A673 (cell line): ENCODE measurements around the gene RIMS3. TPM values are rescaled to one million over a fixed set of nuclear protein-coding genes. Genes with fewer than 3 reads are reported as not detected.
A peak's percentile ranks its signal among the peaks of the same experiment; 100 is the strongest.

Source experiments
- BruUV-seq: library from RNA; stranded (reverse); fragments of 400-500 nt; replicated peaks from 2 replicates; lab custom pipeline; 2021; lab: Mats Ljungman, UMichigan
- CTCF ChIA-PET: fragments of 300-600 bp; sonication (Branson Sonifier 250); formaldehyde crosslinking; loops from one replicate; lab custom pipeline; 2022; ENCODE audit warnings: antibody characterized with exemption; lab: Charles Lee
- POLR2A ChIA-PET: fragments of 300-600 bp; sonication (Branson Sonifier 250); formaldehyde crosslinking; loops from one replicate; lab custom pipeline; 2022; ENCODE audit warnings: antibody characterized with exemption; ENCODE audit not compliant: low non-redundant PET; lab: Charles Lee
- DNase-seq: peaks from one replicate; pipeline ENCODE4 v3.0.0-alpha.2; 2015; ENCODE audit warnings: low spot score
- H3K27ac ChIP-seq: fragments of 200-600 bp; sonication (generic); 2 replicates; pipeline ENCODE4 v1.5.1; 2016; ENCODE audit warnings: mixed run types, low read depth, mild to moderate bottlenecking, mixed read lengths, antibody characterized with exemption, low read length; ENCODE audit not compliant: poor library complexity, severe bottlenecking
- H3K27me3 ChIP-seq: fragments of 200-600 bp; sonication (generic); replicated peaks from 2 replicates; pipeline ENCODE4 v1.6.1; 2017; ENCODE audit warnings: mixed run types, low read depth, mild to moderate bottlenecking, mixed read lengths, antibody characterized with exemption, low read length; ENCODE audit not compliant: insufficient read depth, poor library complexity
- H3K36me3 ChIP-seq: fragments of 200-600 bp; sonication (generic); 2 replicates; pipeline ENCODE4 v1.6.1; 2016; ENCODE audit warnings: mixed run types, mild to moderate bottlenecking, mixed read lengths, antibody characterized with exemption, low read length; ENCODE audit not compliant: insufficient read depth, poor library complexity, severe bottlenecking
- H3K4me1 ChIP-seq: fragments of 200-600 bp; sonication (generic); 2 replicates; pipeline ENCODE4 v1.6.1; 2017; ENCODE audit warnings: mixed run types, mild to moderate bottlenecking, mixed read lengths, antibody characterized with exemption, low read length; ENCODE audit not compliant: insufficient read depth, poor library complexity, severe bottlenecking
- H3K4me3 ChIP-seq: fragments of 200-600 bp; sonication (generic); 2 replicates; pipeline ENCODE4 v1.5.1; 2016; ENCODE audit warnings: low read depth, mixed run types, mild to moderate bottlenecking, mixed read lengths, low read length; ENCODE audit not compliant: poor library complexity, severe bottlenecking
- H3K9me3 ChIP-seq: fragments of 200-600 bp; sonication (generic); 2 replicates; pipeline ENCODE4 v1.6.1; 2016; ENCODE audit warnings: mixed run types, low read depth, mild to moderate bottlenecking, mixed read lengths, antibody characterized with exemption, low read length; ENCODE audit not compliant: poor library complexity, severe bottlenecking
- EZH2 ChIP-seq: fragments of 200-600 bp; sonication (generic); IDR thresholded peaks from 2 replicates; pipeline ENCODE4 v1.6.1; 2017; ENCODE audit warnings: borderline replicate concordance, low read depth, mild to moderate bottlenecking, mixed read lengths, antibody characterized with exemption, low read length; ENCODE audit not compliant: poor library complexity, severe bottlenecking
- intact Hi-C: fragments of 100-400 bp; cut with micrococcal nuclease; formaldehyde crosslinking; loops from one replicate; pipeline ENCODE4 v1.10.0; 2022; ENCODE audit not compliant: unreplicated experiment
- total RNA-seq: library from RNA; stranded (reverse); gene quantifications from 2 replicates; pipeline ENCODE4 v1.2.3, GENCODE V29; 2021
- TF ChIP-seq, protein P1 (sequence below): fragments of 300-800, 200-600 bp; sonication (generic); conservative IDR thresholded peaks from 2 replicates; pipeline ENCODE4 v1.5.1; 2017; ENCODE audit warnings: low read depth, mild to moderate bottlenecking, antibody characterized with exemption, low read length, moderate library complexity, mixed read lengths

The RIMS3 gene
- total RNA-seq, 1 experiment from 2014 or later: 9.9 TPM

DNA sequence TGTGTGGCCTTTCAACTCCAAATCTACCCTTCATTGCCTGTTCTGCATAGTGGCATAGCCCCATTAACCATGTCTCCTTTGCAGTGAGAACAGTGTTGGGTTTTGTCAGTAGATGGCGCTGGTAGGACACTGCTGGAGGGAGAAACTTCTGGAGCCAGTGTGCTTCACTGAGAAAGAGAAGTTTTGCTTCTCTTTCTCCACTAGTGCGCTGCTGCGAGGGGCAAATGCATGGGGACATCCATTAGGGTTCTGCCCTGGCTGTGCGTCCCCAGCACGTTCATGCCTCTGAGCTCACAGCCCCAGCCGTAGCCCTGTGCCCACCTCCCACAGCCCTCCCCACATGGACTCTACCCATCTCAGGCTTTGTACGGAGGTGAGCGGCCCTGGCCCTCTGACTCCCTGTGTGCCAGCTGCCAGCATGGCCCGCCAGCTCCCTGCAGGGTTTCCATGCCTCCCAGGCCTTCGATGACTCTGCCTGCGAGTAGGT lies 53.1 kb downstream of the RIMS3 start:
- no peaks in the 10 kb centered on the region for H3K27me3 ChIP-seq
- H3K27ac ChIP-seq: no peak overlapping the region
- H3K4me3 ChIP-seq: no peak overlapping the region
- BruUV-seq: no TSS peak
- intact Hi-C loops: loop anchor here (1.0 to 5.0 kb wide), 3 partner anchors 56 to 340 kb away; no protein-coding TSS in a partner anchor
- DNase-seq: peak; percentile 83
- CTCF ChIA-PET: interaction anchor here (0.6 to 0.7 kb wide), 2 partner anchors 59 to 250 kb away, joined by 3 to 4 read pairs; partner anchors contain the start of gene CITED4
- POLR2A ChIA-PET: no interaction called here
- no peaks in the 10 kb centered on the region for H3K4me1 ChIP-seq
- no peak for TF ChIP-seq EZH2
- TF ChIP-seq, protein P1, sequence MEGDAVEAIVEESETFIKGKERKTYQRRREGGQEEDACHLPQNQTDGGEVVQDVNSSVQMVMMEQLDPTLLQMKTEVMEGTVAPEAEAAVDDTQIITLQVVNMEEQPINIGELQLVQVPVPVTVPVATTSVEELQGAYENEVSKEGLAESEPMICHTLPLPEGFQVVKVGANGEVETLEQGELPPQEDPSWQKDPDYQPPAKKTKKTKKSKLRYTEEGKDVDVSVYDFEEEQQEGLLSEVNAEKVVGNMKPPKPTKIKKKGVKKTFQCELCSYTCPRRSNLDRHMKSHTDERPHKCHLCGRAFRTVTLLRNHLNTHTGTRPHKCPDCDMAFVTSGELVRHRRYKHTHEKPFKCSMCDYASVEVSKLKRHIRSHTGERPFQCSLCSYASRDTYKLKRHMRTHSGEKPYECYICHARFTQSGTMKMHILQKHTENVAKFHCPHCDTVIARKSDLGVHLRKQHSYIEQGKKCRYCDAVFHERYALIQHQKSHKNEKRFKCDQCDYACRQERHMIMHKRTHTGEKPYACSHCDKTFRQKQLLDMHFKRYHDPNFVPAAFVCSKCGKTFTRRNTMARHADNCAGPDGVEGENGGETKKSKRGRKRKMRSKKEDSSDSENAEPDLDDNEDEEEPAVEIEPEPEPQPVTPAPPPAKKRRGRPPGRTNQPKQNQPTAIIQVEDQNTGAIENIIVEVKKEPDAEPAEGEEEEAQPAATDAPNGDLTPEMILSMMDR: peak; percentile 92
- H3K36me3 ChIP-seq: no peaks in the 10 kb centered on the region
- no peaks in the 10 kb centered on the region for H3K9me3 ChIP-seq

DNA sequence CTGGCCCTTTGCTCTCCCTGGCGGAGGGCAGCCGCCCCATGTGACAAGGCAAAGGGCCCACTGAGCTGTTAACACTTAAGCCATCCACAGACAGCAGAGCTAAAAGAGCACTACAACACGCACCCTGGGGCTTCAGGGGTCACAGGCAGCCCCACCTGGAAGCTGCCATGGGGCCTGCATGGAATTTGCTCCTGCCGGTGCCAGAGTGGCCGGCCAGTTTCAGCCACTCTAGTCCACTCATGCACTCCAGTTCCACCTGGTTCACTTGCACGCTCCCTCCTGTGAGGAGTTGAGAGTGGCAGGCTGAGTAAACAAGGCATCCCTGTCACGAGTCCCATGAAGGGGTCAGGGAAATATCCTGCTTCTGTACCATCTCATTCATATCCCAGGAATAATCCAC lies 55.3 kb downstream of the RIMS3 start:
- intact Hi-C loops: loop anchor here (5.0 kb wide), 1 partner anchor 342 kb away; no protein-coding TSS in a partner anchor
- ChIA-PET CTCF (no interaction called here), POLR2A (no interaction called here)
- no peaks in the 10 kb centered on the region for H3K36me3 ChIP-seq
- no peaks in the 10 kb centered on the region for H3K27me3 ChIP-seq
- no TSS peak for BruUV-seq
- no peak for DNase-seq
- no peaks in the 10 kb centered on the region for H3K4me1 ChIP-seq
- H3K4me3 ChIP-seq: no peak overlapping the region
- TF ChIP-seq, protein P1: no peak
- TF ChIP-seq EZH2: no peak
- no peaks in the 10 kb centered on the region for H3K9me3 ChIP-seq
- no peak overlapping the region for H3K27ac ChIP-seq

DNA sequence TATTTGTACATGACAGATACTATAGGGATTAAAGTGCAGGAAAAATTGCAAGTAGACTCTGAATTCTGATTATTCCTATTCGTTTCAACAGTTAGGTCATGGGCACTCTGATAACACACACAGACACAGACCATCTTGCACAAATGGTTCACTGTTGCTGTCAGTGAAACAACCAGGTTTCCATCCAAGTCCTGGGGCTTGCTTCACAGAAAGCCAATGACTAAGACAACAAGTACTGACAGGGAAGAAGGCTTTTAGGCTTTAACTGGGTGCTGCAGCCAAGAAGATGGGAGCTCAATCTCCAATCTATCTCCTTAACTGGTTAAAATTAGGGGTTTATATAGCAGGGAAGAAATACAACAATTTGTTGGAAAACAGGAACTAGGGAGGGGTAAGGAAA lies 57.6 kb downstream of the RIMS3 start:
- no peak overlapping the region for H3K4me3 ChIP-seq
- intact Hi-C loops: no loop called here
- CTCF ChIA-PET: no interaction called here
- DNase-seq: no peak
- POLR2A ChIA-PET: no interaction called here
- no peaks in the 10 kb centered on the region for H3K9me3 ChIP-seq
- TF ChIP-seq, protein P1: no peak
- TF ChIP-seq EZH2: no peak
- H3K27ac ChIP-seq: no peak overlapping the region
- BruUV-seq: no TSS peak
- no peaks in the 10 kb centered on the region for H3K27me3 ChIP-seq
- H3K4me1 ChIP-seq: no peaks in the 10 kb centered on the region
- H3K36me3 ChIP-seq: no peaks in the 10 kb centered on the region
